K562 (cell line): Measurements from ENCODE around the gene LRP1-AS. TPM values are rescaled to one million over a fixed set of nuclear protein-coding genes. Genes with fewer than 3 reads are reported as not detected.

ENCODE experiments used
- BRD4 ChIP-seq: fragments of 200-600 bp; sonication (generic); IDR thresholded peaks from 2 replicates; pipeline ENCODE4 v1.6.1; 2017; ENCODE audit warnings: inconsistent platforms
- DMBX1 ChIP-seq: fragments of 250-450 bp; sonication (Bioruptor Pico); IDR thresholded peaks from 2 replicates; pipeline ENCODE4 v1.8.0; 2022; ENCODE audit warnings: inconsistent platforms, mild to moderate bottlenecking, moderate library complexity, borderline replicate concordance
- HDAC6 ChIP-seq: IDR thresholded peaks from 2 replicates; pipeline ENCODE4 v1.6.1; 2012; ENCODE audit warnings: low read depth, mild to moderate bottlenecking, control low read depth, inconsistent platforms, low read length, moderate library complexity
- HDAC8 ChIP-seq: fragments of 450-650 bp; IDR thresholded peaks from 2 replicates; pipeline ENCODE4 v1.6.1; 2016; ENCODE audit warnings: mild to moderate bottlenecking, missing genetic modification characterization, moderate library complexity, missing compliant biosample characterization
- HNRNPH1 ChIP-seq: fragments of 200-400 bp; formaldehyde crosslinking; optimal IDR thresholded peaks from 2 replicates; pipeline ENCODE3; 2017; ENCODE audit warnings: low read depth, mild to moderate bottlenecking, low read length, moderate library complexity
- HOMEZ ChIP-seq: fragments of 250-450 bp; sonication (Bioruptor Pico); IDR thresholded peaks from 2 replicates; pipeline ENCODE4 v1.4.0; 2020; ENCODE audit warnings: mild to moderate bottlenecking, moderate library complexity
- MAFK ChIP-seq: IDR thresholded peaks from 2 replicates; pipeline ENCODE4 v1.6.1; 2011; ENCODE audit warnings: low read length, improper control_type of control experiment
- MBD2 ChIP-seq: sonication (generic); IDR thresholded peaks from 2 replicates; pipeline ENCODE4 v1.6.1; 2016; ENCODE audit warnings: low read depth, borderline replicate concordance
- MNT ChIP-seq, 2 experiments: fragments of 450-650 bp; conservative IDR thresholded peaks; 2 replicates each; pipeline ENCODE4 v1.6.1; 2017; ENCODE audit warnings: mild to moderate bottlenecking in 2 of 2, moderate library complexity in 2 of 2
- NFXL1 ChIP-seq: fragments of 450-650 bp; formaldehyde crosslinking; IDR thresholded peaks from 2 replicates; pipeline ENCODE4 v1.4.0; 2021; ENCODE audit warnings: mild to moderate bottlenecking
- RBFOX2 ChIP-seq: fragments of 200-400 bp; formaldehyde crosslinking; IDR thresholded peaks from 2 replicates; pipeline ENCODE4 v1.6.1; 2017; ENCODE audit warnings: low read depth, mild to moderate bottlenecking, low read length, moderate library complexity
- RNF2 ChIP-seq: sonication (generic); IDR thresholded peaks from 2 replicates; pipeline ENCODE4 v1.6.1; 2016
- RNF219 ChIP-seq: fragments of 250-450 bp; sonication (Bioruptor Pico); IDR thresholded peaks from 2 replicates; pipeline ENCODE4 v1.5.0; 2022; ENCODE audit warnings: mild to moderate bottlenecking
- SETDB1 ChIP-seq: IDR thresholded peaks from one replicate; pipeline ENCODE4 v1.6.1; 2012; ENCODE audit warnings: low read length, control low read depth, inconsistent platforms
- SOX6 ChIP-seq: fragments of 450-650 bp; IDR thresholded peaks from 2 replicates; pipeline ENCODE4 v1.6.1; 2014; ENCODE audit warnings: mild to moderate bottlenecking
- TFAM ChIP-seq: fragments of 250-450 bp; sonication (Bioruptor Pico); conservative IDR thresholded peaks from 2 replicates; pipeline ENCODE4 v1.5.0; 2021; ENCODE audit warnings: mild to moderate bottlenecking, moderate library complexity
- ZNF518B ChIP-seq: fragments of 250-450 bp; sonication (Bioruptor Pico); IDR thresholded peaks from 2 replicates; pipeline ENCODE4 v1.5.0; 2021; ENCODE audit warnings: mild to moderate bottlenecking, moderate library complexity
- polyA plus RNA-seq, 8 experiments: library from polyadenylated mRNA; depleted of rRNA in 4 of 8; stranded (reverse) in 5 of 8; unstranded in 3 of 8; fragments of >200 nt; fragmentation: Nextera tagmentation in 2 of 8; fragmentation: Illumina TruSeq in 1 of 8; extraction: Ambion mirVana in 2 of 8; extraction: Trizol in 1 of 8; gene quantifications; 2 replicates each; pipeline versions ENCODE4 v1.2.1 to v1.2.3, GENCODE V29; 2011 to 2014; ENCODE audit warnings: inconsistent platforms in 1 of 8, missing spikeins in 1 of 8
- total RNA-seq, 7 experiments: library from RNA; depleted of rRNA in 6 of 7; stranded (reverse); fragments of >200 nt in 6 of 7; fragmentation: Illumina TruSeq in 2 of 7; extraction: Trizol in 2 of 7; gene quantifications; 2 replicates each; pipeline versions ENCODE4 v1.2.1 to v1.2.3, GENCODE V29; 2011 to 2021; ENCODE audit warnings: low replicate concordance in 1 of 7

The LRP1-AS gene
- total and polyA plus RNA-seq, 9 of the 15 experiments (the other 6 are each of a cell fraction or from before 2014, with no cell fraction given) = not detected

- TF ChIP-seq MNT (conservative IDR thresholded peaks at IDR 0.05) = no peak
- TF ChIP-seq RBFOX2 = no peak
- TF ChIP-seq HDAC6 = no peak
- no peak for TF ChIP-seq HDAC8
- no peak for TF ChIP-seq BRD4
- no peak for TF ChIP-seq DMBX1 (CRISPR knock-in tag)
- no peak for TF ChIP-seq SETDB1
- no peak for TF ChIP-seq TFAM
- no peak for TF ChIP-seq RNF2
- TF ChIP-seq HNRNPH1 = no peak
- no peak for TF ChIP-seq MAFK
- TF ChIP-seq SOX6 = no peak
- TF ChIP-seq MBD2 = no peak
- TF ChIP-seq ZNF518B (CRISPR knock-in tag) = no peak
- TF ChIP-seq RNF219 (CRISPR knock-in tag) = no peak
- no peak for TF ChIP-seq HOMEZ (CRISPR knock-in tag)
- TF ChIP-seq NFXL1 (CRISPR knock-in tag) = no peak
Observed at GRCh38 chr12:57116580-57117281, 30.7 kb downstream of the LRP1-AS start (continued).
